ENCODE results near the gene DOK6. TPM values are rescaled to one million over a fixed set of nuclear protein-coding genes. Genes with fewer than 3 reads are reported as not detected.

Gene DOK6
- total RNA-seq, 4 donors from 2014 or later = 0.20 to 0.37 (median 0.30) TPM

DNA sequence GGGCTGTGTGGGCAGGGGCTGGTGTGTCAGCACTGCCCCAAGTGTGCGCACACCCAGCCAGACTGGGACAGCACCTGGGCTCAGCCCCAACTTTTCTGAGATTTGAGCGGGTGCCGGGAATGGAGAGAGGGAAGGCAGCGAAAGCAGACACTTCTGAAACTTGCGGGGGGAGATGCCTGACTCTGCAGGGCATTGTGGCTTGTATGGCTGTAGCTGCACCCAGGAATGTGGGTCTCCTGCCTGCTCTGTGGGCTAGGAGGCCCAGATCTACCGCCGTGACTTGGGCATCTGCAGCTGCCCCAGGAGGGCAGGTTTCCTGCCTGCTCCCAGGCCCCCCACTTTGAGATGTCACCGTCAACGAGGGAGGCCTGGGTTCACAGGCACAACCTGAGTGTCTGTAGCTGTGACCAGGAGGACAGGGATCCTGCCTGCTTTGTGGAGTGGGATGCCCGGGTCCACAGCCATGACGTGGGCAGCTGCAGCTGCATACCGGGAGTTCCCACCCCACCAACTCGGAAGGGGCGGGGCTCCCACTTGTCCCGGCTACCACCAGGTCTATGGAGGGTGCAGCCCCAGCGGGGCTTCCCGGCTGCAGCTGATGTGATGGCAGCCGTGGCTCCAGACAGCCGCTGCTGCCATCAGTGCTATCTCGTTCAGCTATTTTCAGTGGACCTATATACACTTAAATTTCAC lies 95.3 kb downstream of the DOK6 start:
- in situ Hi-C loops (cut with MboI; ENCODE audit: low pct_ligation_motif_present in 1 of 4, low pct_unique_long_range_greater_than_20kb in 1 of 4, low sequenced_read_pairs in 3 of 4) = no loop called here
- Histone ChIP-seq H3K27me3 (no peaks in the 10 kb centered on the region), H3K4me1 (no peaks in the 10 kb centered on the region), H3K9me3 (no peaks in the 10 kb centered on the region), H3K4me3 (no peak overlapping the region), H3K36me3 (no peaks in the 10 kb centered on the region), H3K27ac (no peak overlapping the region)
- WGBS, 2 donors (ENCODE audit: low coverage in 1 of 2) = 84% methylated on average over 17 of the region's 20 CpGs; no CpG with 5 or more reads in 1 of the 2 donors
- DNase-seq = no peak
- intact Hi-C loops (cut with DNase I; ENCODE audit: low total_unique reads) = no loop called here
- TF ChIP-seq, protein P1, sequence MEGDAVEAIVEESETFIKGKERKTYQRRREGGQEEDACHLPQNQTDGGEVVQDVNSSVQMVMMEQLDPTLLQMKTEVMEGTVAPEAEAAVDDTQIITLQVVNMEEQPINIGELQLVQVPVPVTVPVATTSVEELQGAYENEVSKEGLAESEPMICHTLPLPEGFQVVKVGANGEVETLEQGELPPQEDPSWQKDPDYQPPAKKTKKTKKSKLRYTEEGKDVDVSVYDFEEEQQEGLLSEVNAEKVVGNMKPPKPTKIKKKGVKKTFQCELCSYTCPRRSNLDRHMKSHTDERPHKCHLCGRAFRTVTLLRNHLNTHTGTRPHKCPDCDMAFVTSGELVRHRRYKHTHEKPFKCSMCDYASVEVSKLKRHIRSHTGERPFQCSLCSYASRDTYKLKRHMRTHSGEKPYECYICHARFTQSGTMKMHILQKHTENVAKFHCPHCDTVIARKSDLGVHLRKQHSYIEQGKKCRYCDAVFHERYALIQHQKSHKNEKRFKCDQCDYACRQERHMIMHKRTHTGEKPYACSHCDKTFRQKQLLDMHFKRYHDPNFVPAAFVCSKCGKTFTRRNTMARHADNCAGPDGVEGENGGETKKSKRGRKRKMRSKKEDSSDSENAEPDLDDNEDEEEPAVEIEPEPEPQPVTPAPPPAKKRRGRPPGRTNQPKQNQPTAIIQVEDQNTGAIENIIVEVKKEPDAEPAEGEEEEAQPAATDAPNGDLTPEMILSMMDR (IDR thresholded peaks at IDR 0.05) = no peak
- TF ChIP-seq POLR2A (IDR thresholded peaks at IDR 0.05) (no peak), EP300 (IDR thresholded peaks at IDR 0.05; ENCODE audit: low read depth) (no peak), POLR2AphosphoS5 (IDR thresholded peaks at IDR 0.05) (no peak)

DNA sequence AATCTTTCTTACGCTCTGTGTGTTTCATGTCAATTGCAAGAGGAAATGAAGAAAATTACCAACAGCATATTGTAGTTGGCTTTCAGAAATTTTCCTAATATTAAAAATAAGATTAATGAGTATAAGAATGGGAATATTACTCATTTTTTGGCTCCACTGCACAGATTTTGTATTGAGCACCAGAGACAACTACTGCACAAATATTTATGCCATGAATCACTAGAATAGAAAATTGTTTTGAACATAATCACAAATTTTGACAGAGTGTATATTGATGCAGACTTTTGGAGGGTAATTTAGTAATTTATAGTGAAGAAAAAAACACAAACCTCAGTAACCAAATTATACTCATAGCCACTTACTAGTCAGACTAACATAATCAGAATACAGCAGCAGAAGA lies 118.3 kb downstream of the DOK6 start:
- TF ChIP-seq POLR2A (IDR thresholded peaks at IDR 0.05) (no peak), EP300 (IDR thresholded peaks at IDR 0.05; ENCODE audit: low read depth) (no peak)
- Histone ChIP-seq H3K27me3 (no peaks in the 10 kb centered on the region), H3K4me3 (no peak overlapping the region), H3K9me3 (no peaks in the 10 kb centered on the region), H3K4me1 (no peaks in the 10 kb centered on the region), H3K27ac (no peak overlapping the region), H3K36me3 (no peaks in the 10 kb centered on the region)
- intact Hi-C loops (cut with DNase I; ENCODE audit: low total_unique reads) = no loop called here
- 88 to 100% methylated on average over 1 of the region's 1 CpG for WGBS, 2 donors (ENCODE audit: low coverage in 1 of 2)
- in situ Hi-C loops (cut with MboI; ENCODE audit: low pct_ligation_motif_present in 1 of 4, low pct_unique_long_range_greater_than_20kb in 1 of 4, low sequenced_read_pairs in 3 of 4) = no loop called here
- DNase-seq = no peak

DNA sequence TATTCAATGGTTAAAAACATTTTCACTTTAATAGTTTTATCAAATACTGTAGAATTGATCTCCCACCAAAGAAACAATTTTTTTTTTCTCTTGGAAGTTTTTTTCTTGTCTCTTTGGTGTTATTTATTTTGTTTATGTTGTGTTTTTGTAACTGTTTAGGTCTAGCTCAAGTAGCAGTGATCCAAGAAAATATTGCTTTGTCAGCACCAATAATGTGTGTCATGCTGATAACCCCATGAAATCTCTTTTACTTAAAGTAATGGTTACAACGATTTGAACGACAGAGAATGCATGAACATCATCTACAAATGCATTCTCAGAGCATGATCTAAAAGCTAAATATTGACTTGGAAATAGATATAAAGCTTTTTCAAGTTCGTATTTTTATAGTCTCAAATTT lies 122.9 kb downstream of the DOK6 start:
- 80 to 82% methylated on average over 3 of the region's 3 CpGs for WGBS, 2 donors (ENCODE audit: low coverage in 1 of 2)
- Histone ChIP-seq H3K4me3 (no peak overlapping the region), H3K4me1 (no peaks in the 10 kb centered on the region), H3K36me3 (no peaks in the 10 kb centered on the region), H3K27ac (no peak overlapping the region), H3K27me3 (no peaks in the 10 kb centered on the region), H3K9me3 (no peaks in the 10 kb centered on the region)
- TF ChIP-seq POLR2A (IDR thresholded peaks at IDR 0.05) (no peak), EP300 (IDR thresholded peaks at IDR 0.05; ENCODE audit: low read depth) (no peak), POLR2AphosphoS5 (IDR thresholded peaks at IDR 0.05) (no peak)
- TF ChIP-seq, protein P1 (IDR thresholded peaks at IDR 0.05) = no peak
- in situ Hi-C loops (cut with MboI; ENCODE audit: low pct_ligation_motif_present in 1 of 4, low pct_unique_long_range_greater_than_20kb in 1 of 4, low sequenced_read_pairs in 3 of 4) (no loop called here), intact Hi-C loops (cut with DNase I; ENCODE audit: low total_unique reads) (no loop called here)
- no peak for DNase-seq

DNA sequence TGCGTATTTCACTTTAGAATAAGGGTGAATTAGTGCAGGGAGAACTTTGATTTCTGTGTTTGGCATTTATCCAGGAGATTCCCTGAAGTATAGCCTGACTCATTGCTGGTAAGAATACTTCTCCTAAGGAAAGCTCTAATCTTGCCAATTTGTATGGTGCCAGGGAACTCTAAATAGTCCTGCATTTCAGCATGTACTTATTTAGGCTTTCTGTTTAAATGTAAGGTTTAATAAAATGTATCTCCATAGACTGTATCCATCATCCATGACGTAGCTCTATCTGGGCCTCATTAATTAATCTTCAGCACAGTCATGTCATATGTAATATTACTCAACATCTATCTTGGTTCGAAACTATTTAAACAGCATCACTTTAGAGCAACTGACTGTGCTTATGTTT lies 127.7 kb downstream of the DOK6 start:
- 75 to 76% methylated on average over 3 of the region's 3 CpGs for WGBS, 2 donors (ENCODE audit: low coverage in 1 of 2)
- H3K4me3 ChIP-seq = no peak overlapping the region
- no peaks in the 10 kb centered on the region for H3K36me3 ChIP-seq
- in situ Hi-C loops (cut with MboI; ENCODE audit: low pct_ligation_motif_present in 1 of 4, low pct_unique_long_range_greater_than_20kb in 1 of 4, low sequenced_read_pairs in 3 of 4) (no loop called here), intact Hi-C loops (cut with DNase I; ENCODE audit: low total_unique reads) (no loop called here)
- no peaks in the 10 kb centered on the region for H3K4me1 ChIP-seq
- H3K27me3 ChIP-seq = no peaks in the 10 kb centered on the region
- H3K9me3 ChIP-seq = no peaks in the 10 kb centered on the region
- TF ChIP-seq POLR2AphosphoS5 (IDR thresholded peaks at IDR 0.05) (no peak), POLR2A (IDR thresholded peaks at IDR 0.05) (no peak), EP300 (IDR thresholded peaks at IDR 0.05; ENCODE audit: low read depth) (no peak)
- TF ChIP-seq, protein P1 (IDR thresholded peaks at IDR 0.05) = no peak
- H3K27ac ChIP-seq = no peak overlapping the region
- no peak for DNase-seq

DNA sequence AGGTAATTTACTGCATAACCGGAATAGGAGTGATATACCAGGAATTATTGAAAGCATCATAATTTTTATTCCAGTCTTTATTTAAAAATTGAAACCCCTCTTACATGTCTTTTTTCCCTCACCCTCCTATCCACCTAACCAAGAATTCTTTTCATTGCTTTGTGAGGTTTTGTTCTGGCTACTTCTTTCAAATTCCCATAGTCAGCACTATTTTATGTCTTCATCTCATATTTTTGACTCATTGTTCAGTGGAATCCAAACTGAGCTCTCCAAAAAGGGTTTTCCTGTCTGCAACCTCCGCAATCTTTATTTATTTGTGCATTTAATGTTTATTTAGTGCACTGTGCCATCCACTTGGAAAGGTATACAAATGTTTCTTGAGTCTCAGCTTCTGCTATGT lies 128.5 kb downstream of the DOK6 start:
- Histone ChIP-seq H3K4me1 (no peaks in the 10 kb centered on the region), H3K9me3 (no peaks in the 10 kb centered on the region), H3K27ac (no peak overlapping the region), H3K27me3 (no peaks in the 10 kb centered on the region), H3K4me3 (no peak overlapping the region), H3K36me3 (no peaks in the 10 kb centered on the region)
- no peak for DNase-seq
- in situ Hi-C loops (cut with MboI; ENCODE audit: low pct_ligation_motif_present in 1 of 4, low pct_unique_long_range_greater_than_20kb in 1 of 4, low sequenced_read_pairs in 3 of 4) (no loop called here), intact Hi-C loops (cut with DNase I; ENCODE audit: low total_unique reads) (no loop called here)
- WGBS, 2 donors (ENCODE audit: low coverage in 1 of 2) = 80 to 88% methylated on average over 2 of the region's 2 CpGs
- no peak for TF ChIP-seq POLR2AphosphoS5 (IDR thresholded peaks at IDR 0.05)
- TF ChIP-seq EP300 (IDR thresholded peaks at IDR 0.05; ENCODE audit: low read depth) = no peak
- TF ChIP-seq POLR2A (IDR thresholded peaks at IDR 0.05) = no peak

Measured in transverse colon (tissue), 4 donors.